Measurements from ENCODE around the gene CREB5.

CREB5 gene

GRCh38 chr7:28573651-28574301, 161.5 kb downstream of the CREB5 start:
- no peak for DNase-seq (ENCODE audit: extremely low read depth, low read depth)
- TF ChIP-seq, protein P1, sequence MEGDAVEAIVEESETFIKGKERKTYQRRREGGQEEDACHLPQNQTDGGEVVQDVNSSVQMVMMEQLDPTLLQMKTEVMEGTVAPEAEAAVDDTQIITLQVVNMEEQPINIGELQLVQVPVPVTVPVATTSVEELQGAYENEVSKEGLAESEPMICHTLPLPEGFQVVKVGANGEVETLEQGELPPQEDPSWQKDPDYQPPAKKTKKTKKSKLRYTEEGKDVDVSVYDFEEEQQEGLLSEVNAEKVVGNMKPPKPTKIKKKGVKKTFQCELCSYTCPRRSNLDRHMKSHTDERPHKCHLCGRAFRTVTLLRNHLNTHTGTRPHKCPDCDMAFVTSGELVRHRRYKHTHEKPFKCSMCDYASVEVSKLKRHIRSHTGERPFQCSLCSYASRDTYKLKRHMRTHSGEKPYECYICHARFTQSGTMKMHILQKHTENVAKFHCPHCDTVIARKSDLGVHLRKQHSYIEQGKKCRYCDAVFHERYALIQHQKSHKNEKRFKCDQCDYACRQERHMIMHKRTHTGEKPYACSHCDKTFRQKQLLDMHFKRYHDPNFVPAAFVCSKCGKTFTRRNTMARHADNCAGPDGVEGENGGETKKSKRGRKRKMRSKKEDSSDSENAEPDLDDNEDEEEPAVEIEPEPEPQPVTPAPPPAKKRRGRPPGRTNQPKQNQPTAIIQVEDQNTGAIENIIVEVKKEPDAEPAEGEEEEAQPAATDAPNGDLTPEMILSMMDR (IDR thresholded peaks at IDR 0.05; ENCODE audit: low read depth, low read length) = no peak

GRCh38 chr7:28575241-28575643, 162.9 kb downstream of the CREB5 start:
- TF ChIP-seq, protein P1 (IDR thresholded peaks at IDR 0.05; ENCODE audit: low read depth, low read length) = no peak
- no peak for DNase-seq (ENCODE audit: extremely low read depth, low read depth)

GRCh38 chr7:28576656-28577055, 164.3 kb downstream of the CREB5 start:
- DNase-seq (ENCODE audit: extremely low read depth, low read depth) = no peak
- TF ChIP-seq, protein P1 (IDR thresholded peaks at IDR 0.05; ENCODE audit: low read depth, low read length) = no peak

DNA sequence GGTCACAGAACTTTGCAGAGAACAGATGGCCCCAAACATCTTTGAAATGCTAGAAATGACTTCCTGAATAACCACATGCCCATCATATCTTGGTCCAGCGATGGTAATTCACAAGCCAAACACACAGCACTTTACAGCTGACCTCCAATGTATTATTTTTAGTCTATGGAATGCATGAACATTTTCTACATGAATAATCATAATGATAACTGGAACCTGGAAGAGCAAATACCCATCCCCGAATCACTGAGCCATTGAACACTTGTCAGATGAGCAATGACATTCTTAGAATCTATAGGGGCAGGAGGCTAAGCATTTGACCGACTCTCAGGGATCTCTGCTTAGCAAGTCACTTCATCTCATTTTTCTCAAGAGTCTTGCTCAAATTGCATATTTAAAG, 167.3 kb downstream of the CREB5 start:
- DNase-seq (ENCODE audit: extremely low read depth, low read depth) = no peak
- TF ChIP-seq, protein P1 (IDR thresholded peaks at IDR 0.05; ENCODE audit: low read depth, low read length) = no peak

DNA sequence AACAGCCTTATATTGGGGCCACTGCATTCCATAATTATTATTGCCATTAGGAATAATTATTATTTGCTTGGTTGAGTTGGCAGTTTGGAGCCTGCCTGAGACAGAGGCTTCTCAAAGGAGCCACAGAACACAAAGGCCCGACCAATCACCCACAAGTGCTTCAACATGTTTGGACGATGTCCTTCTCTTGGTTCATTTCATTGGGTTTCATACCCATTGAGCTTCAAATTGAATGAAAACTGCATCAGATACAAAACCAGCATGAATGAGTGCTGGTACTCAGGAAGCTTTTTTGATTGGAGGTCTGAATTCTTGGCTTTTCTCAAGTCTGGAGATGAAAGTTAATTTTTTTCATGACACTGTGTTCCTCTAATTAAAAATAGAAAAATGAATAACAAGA, 168.3 kb downstream of the CREB5 start:
- TF ChIP-seq, protein P1 (IDR thresholded peaks at IDR 0.05; ENCODE audit: low read depth, low read length) = no peak
- no peak for DNase-seq (ENCODE audit: extremely low read depth, low read depth)

- TF ChIP-seq, protein P1 (IDR thresholded peaks at IDR 0.05; ENCODE audit: low read depth, low read length) = no peak
- DNase-seq (ENCODE audit: extremely low read depth, low read depth) = no peak
These were observed 169.0 kb downstream of the CREB5 start for GRCh38 chr7:28581351-28581750.

GRCh38 chr7:28582226-28582625, 169.9 kb downstream of the CREB5 start:
- TF ChIP-seq, protein P1 (IDR thresholded peaks at IDR 0.05; ENCODE audit: low read depth, low read length) = no peak
- DNase-seq (ENCODE audit: extremely low read depth, low read depth) = no peak

All from AG09319 (cell line).